SK-N-SH treated with all-trans-retinoic acid at 6 μM for 48 hours (cell line): Measurements from ENCODE around the gene GABPB2.

ENCODE experiments used
- ATAC-seq: fragments of 200-7000 bp; cut with Tn5 transposase; 3 replicates; pipeline ENCODE4 v1.9.1; 2020; ENCODE audit warnings: mild to moderate bottlenecking, moderate library complexity
- ARNTL ChIP-seq: fragments of 450-650 bp; formaldehyde crosslinking; IDR thresholded peaks from 2 replicates; pipeline ENCODE4 v1.5.0; 2020; ENCODE audit warnings: low read depth, mild to moderate bottlenecking, moderate library complexity, borderline replicate concordance
- BACH2 ChIP-seq: fragments of 250-450 bp; sonication (Bioruptor Pico); IDR thresholded peaks from 2 replicates; pipeline ENCODE4 v1.9.0; 2021; ENCODE audit warnings: mild to moderate bottlenecking, borderline replicate concordance
- ESRRG ChIP-seq: fragments of 250-450 bp; sonication (Bioruptor Pico); IDR thresholded peaks from 2 replicates; pipeline ENCODE4 v1.6.1; 2021; ENCODE audit warnings: mild to moderate bottlenecking
- GLIS3 ChIP-seq: fragments of 250-450 bp; sonication (Bioruptor Pico); IDR thresholded peaks from 2 replicates; pipeline ENCODE4 v1.5.0; 2020; ENCODE audit warnings: mild to moderate bottlenecking, moderate library complexity
- OSR1 ChIP-seq: fragments of 250-450 bp; sonication (Bioruptor Pico); IDR thresholded peaks from 2 replicates; pipeline ENCODE4 v1.8.0; 2022; ENCODE audit warnings: moderate library complexity, mild to moderate bottlenecking, inconsistent platforms
- PATZ1 ChIP-seq: fragments of 250-450 bp; sonication (Bioruptor Pico); IDR thresholded peaks from 2 replicates; pipeline ENCODE4 v1.8.0; 2020; ENCODE audit warnings: mild to moderate bottlenecking, moderate library complexity, borderline replicate concordance
- POU6F1 ChIP-seq: fragments of 250-450 bp; sonication (Bioruptor Pico); IDR thresholded peaks from 2 replicates; pipeline ENCODE4 v1.8.0; 2021; ENCODE audit warnings: low read depth, mild to moderate bottlenecking, moderate library complexity, borderline replicate concordance
- PPARA ChIP-seq: fragments of 250-450 bp; sonication (Bioruptor Pico); IDR thresholded peaks from 2 replicates; pipeline ENCODE4 v1.5.0; 2020; ENCODE audit warnings: mild to moderate bottlenecking, borderline replicate concordance
- RARB ChIP-seq: fragments of 250-450 bp; sonication (Bioruptor Pico); IDR thresholded peaks from 2 replicates; pipeline ENCODE4 v1.8.0; 2021; ENCODE audit warnings: mild to moderate bottlenecking, moderate library complexity
- TCF4 ChIP-seq: fragments of 250-450 bp; sonication (Bioruptor Pico); IDR thresholded peaks from 2 replicates; pipeline ENCODE4 v1.8.0; 2021; ENCODE audit warnings: mild to moderate bottlenecking, moderate library complexity, borderline replicate concordance
- ZC3H10 ChIP-seq: fragments of 250-450 bp; sonication (Bioruptor Pico); IDR thresholded peaks from 2 replicates; pipeline ENCODE4 v1.5.1; 2021; ENCODE audit warnings: mild to moderate bottlenecking, moderate library complexity
- ZFP3 ChIP-seq: fragments of 250-450 bp; sonication (Bioruptor Pico); IDR thresholded peaks from 2 replicates; pipeline ENCODE4 v1.5.0; 2020; ENCODE audit warnings: mild to moderate bottlenecking, moderate library complexity
- ZFP30 ChIP-seq: fragments of 450-650 bp; formaldehyde crosslinking; IDR thresholded peaks from 2 replicates; pipeline ENCODE4 v1.5.0; 2022; ENCODE audit warnings: mild to moderate bottlenecking, moderate library complexity
- ZNF70 ChIP-seq: fragments of 450-650 bp; formaldehyde crosslinking; IDR thresholded peaks from 2 replicates; pipeline ENCODE4 v1.5.0; 2020; ENCODE audit warnings: mild to moderate bottlenecking, moderate library complexity
- ZNF8 ChIP-seq: fragments of 450-650 bp; formaldehyde crosslinking; IDR thresholded peaks from 2 replicates; pipeline ENCODE4 v1.5.0; 2020; ENCODE audit warnings: mild to moderate bottlenecking, moderate library complexity
- TF ChIP-seq, protein P1 (sequence below): fragments of 250-450 bp; sonication (Bioruptor Pico); IDR thresholded peaks from 2 replicates; pipeline ENCODE4 v1.5.1; 2020; ENCODE audit warnings: low read depth, mild to moderate bottlenecking, moderate library complexity
- TF ChIP-seq, protein P2 (sequence below): fragments of 250-450 bp; sonication (Bioruptor Pico); IDR thresholded peaks from 2 replicates; pipeline ENCODE4 v1.5.0; 2020; ENCODE audit warnings: mild to moderate bottlenecking, moderate library complexity

Gene GABPB2

GRCh38 chr1:151060007-151060656 is 10.4 kb upstream of the GABPB2 start, which contains the start of gene MLLT11:
Gene MLLT11 (plus strand): TSS chr1:151060397. CDS start chr1:151067225, 6,828 bp downstream.
- peak; percentile 88 for TF ChIP-seq TCF4 (CRISPR knock-in tag)
- TF ChIP-seq BACH2 (CRISPR knock-in tag): no peak
- 0 out of 2 replicates have a peak, but pooled peaks have one; percentile 10 for TF ChIP-seq ZC3H10
- TF ChIP-seq PATZ1 (CRISPR knock-in tag): peak; percentile 47
- no peak for TF ChIP-seq OSR1 (CRISPR knock-in tag)
- TF ChIP-seq POU6F1 (CRISPR knock-in tag): 0 out of 2 replicates have a peak, but pooled peaks have one; percentile 25
- ATAC-seq: peak; percentile 78

DNA sequence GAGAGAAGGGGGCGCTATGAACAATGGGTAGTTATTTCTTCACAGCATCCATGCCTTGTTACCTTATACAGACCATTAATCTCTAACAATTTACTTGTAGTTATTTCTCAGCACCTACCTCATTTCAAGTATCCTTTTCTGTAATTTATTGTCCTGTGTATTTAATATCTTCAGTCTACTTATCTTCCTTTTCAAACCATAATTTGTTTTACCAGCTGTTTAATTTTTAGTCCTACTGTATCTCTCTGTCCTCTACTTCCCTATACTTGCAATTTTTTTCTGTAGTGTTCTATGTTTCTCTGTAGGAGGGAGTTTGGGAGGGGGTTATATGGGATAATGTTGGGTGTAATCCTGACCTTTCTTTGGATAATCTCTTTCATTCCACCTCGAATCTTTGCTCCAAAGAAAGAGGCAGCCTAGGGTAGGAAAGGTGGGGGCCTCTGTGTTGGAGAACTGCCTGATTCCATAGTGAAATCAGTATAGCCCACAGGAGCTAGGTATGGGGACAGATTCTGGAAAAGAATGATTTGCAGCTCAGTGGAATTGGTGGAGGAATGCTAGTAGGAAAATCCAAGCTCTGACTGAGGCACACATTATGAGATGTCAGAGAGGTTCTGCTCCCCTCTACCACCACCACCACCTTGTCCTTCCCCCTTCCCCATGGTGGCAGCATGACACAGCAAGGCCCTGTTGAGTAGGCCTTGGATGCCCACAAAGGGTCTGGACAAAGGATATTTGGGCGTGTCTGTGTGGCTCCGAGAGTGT is 9.7 kb upstream of the GABPB2 start:
- no peak for TF ChIP-seq GLIS3 (CRISPR knock-in tag)
- TF ChIP-seq POU6F1 (CRISPR knock-in tag): no peak
- TF ChIP-seq ESRRG: no peak
- no peak for TF ChIP-seq ARNTL (CRISPR knock-in tag)
- TF ChIP-seq ZC3H10: 0 out of 2 replicates have a peak, but pooled peaks have one; percentile 12
- ATAC-seq: peak; percentile 12

DNA sequence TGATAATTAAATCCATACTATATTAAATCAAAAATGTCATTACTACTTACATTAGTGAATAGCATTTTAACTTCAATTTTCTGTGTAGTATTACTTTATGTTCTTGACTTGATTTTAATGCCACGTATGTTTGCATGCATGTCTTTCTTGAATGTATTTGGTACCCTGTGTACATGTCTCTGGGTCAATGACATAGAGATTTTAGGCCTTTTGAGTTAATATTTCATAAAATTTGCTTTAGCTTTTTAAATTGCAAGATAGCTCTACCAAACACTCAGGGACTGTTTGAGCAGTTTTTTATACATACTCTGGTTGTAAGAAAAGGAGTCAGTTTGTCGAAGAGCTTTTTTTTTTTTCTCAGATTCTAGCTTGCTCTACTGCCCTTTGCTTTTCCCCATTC is 8.9 kb upstream of the GABPB2 start:
- no peak for ATAC-seq
- TF ChIP-seq, protein P1, sequence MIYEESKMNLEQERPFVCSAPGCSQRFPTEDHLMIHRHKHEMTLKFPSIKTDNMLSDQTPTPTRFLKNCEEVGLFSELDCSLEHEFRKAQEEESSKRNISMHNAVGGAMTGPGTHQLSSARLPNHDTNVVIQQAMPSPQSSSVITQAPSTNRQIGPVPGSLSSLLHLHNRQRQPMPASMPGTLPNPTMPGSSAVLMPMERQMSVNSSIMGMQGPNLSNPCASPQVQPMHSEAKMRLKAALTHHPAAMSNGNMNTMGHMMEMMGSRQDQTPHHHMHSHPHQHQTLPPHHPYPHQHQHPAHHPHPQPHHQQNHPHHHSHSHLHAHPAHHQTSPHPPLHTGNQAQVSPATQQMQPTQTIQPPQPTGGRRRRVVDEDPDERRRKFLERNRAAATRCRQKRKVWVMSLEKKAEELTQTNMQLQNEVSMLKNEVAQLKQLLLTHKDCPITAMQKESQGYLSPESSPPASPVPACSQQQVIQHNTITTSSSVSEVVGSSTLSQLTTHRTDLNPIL (CRISPR knock-in tag): no peak
- TF ChIP-seq, protein P2, sequence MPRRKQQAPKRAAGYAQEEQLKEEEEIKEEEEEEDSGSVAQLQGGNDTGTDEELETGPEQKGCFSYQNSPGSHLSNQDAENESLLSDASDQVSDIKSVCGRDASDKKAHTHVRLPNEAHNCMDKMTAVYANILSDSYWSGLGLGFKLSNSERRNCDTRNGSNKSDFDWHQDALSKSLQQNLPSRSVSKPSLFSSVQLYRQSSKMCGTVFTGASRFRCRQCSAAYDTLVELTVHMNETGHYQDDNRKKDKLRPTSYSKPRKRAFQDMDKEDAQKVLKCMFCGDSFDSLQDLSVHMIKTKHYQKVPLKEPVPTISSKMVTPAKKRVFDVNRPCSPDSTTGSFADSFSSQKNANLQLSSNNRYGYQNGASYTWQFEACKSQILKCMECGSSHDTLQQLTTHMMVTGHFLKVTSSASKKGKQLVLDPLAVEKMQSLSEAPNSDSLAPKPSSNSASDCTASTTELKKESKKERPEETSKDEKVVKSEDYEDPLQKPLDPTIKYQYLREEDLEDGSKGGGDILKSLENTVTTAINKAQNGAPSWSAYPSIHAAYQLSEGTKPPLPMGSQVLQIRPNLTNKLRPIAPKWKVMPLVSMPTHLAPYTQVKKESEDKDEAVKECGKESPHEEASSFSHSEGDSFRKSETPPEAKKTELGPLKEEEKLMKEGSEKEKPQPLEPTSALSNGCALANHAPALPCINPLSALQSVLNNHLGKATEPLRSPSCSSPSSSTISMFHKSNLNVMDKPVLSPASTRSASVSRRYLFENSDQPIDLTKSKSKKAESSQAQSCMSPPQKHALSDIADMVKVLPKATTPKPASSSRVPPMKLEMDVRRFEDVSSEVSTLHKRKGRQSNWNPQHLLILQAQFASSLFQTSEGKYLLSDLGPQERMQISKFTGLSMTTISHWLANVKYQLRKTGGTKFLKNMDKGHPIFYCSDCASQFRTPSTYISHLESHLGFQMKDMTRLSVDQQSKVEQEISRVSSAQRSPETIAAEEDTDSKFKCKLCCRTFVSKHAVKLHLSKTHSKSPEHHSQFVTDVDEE (CRISPR knock-in tag): no peak
- TF ChIP-seq ESRRG: no peak
- no peak for TF ChIP-seq ZFP3 (CRISPR knock-in tag)

- peak; percentile 31 for ATAC-seq
- no peak for TF ChIP-seq ZFP30 (CRISPR knock-in tag)
- no peak for TF ChIP-seq GLIS3 (CRISPR knock-in tag)
- TF ChIP-seq ZC3H10: no peak
- no peak for TF ChIP-seq ZNF70 (CRISPR knock-in tag)
- no peak for TF ChIP-seq BACH2 (CRISPR knock-in tag)
- TF ChIP-seq, protein P2 (CRISPR knock-in tag): no peak
- no peak for TF ChIP-seq RARB (CRISPR knock-in tag)
- no peak for TF ChIP-seq PPARA (CRISPR knock-in tag)
- no peak for TF ChIP-seq TCF4 (CRISPR knock-in tag)
- TF ChIP-seq PATZ1 (CRISPR knock-in tag): no peak
- no peak for TF ChIP-seq ARNTL (CRISPR knock-in tag)
- TF ChIP-seq ZNF8 (CRISPR knock-in tag): no peak
- no peak for TF ChIP-seq OSR1 (CRISPR knock-in tag)
- no peak for TF ChIP-seq ESRRG
These were observed 7.7 kb upstream of the GABPB2 start for GRCh38 chr1:151062741-151063371.
